ENCODE data around the gene ZNF598.
A peak's percentile ranks its signal among the peaks of the same experiment; 100 is the strongest.
"Not testable (repeated sequence)": the region's sequence is repeated elsewhere in the genome, so short reads cannot be mapped to it uniquely, and the experiment has no call there.

The ZNF598 gene

DNA sequence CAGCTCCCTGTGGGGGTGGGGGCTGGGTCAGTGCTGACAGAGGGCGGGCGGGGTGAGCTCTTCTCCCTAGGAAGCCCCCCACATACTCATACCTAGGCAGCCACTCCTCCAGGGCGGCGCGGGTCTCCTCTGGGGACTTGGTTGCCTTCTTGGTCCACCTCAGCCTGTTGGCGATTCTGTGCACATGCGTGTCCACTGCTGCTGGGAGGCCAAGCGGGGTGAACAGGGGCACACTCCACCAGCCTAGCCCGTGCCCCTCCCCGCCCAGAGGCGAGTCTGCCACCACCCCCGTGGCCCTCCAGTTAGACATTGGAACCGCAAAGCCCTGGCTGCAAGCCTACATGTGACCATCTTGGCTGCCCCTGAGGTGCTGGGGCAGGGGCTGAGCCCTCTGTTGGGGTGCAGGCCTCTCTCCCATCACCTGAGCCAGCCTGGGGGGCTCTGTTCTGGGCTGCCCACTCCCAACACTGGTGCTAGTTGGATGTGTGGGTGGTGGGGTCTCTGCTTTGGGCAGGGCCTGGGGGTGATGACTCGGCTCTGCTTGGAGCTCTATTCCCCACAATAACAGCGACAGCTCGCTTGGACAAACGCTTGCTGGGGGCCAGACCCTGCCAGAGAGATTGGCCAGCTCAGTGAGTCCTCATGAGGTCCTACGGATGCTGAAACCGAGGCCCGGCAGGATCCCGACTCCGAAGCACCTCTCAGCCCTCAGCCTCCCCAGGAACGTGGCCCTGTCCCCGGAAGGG is 30.6 kb upstream of the ZNF598 start:
- no peak for DNase-seq (ENCODE audit: low spot score)

GRCh38 chr16:2039274-2040031 is 29.8 kb upstream of the ZNF598 start:
- no peak for DNase-seq (ENCODE audit: low spot score)

- DNase-seq (ENCODE audit: low spot score) = no peak
These were observed 29.0 kb upstream of the ZNF598 start for GRCh38 chr16:2038382-2039231.

DNA sequence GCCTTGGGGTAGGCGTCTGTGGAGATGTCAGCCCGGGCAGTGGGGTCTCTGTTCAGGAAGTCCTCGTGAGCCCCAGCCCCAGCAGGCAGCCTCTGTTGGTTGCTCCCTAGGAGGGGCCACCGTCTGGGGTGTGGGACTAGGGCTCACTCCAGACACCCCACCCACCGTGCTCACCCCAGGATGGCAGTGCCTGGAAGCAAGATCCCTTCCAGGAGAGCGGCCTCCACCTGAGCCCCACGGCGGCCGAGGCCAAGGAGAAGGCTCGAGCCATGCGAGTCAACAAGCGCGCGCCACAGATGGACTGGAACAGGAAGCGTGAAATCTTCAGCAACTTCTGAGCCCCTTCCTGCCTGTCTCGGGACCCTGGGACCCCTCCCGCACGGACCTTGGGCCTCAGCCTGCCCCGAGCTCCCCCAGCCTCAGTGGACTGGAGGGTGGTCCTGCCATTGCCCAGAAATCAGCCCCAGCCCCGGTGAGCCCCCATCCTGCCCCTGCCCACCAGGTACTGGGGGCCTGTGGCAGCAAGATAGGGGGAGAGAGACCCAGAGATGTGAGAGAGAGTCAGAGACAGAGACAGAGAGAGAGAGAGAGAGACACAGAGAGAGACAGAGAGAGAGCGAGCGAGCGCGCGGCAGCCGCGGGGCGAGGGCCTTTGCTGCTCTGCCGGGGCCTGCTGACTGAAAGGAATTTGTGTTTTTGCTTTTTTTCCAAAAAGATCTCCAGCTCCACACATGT is 28.2 kb upstream of the ZNF598 start:
- no peak for DNase-seq (ENCODE audit: low spot score)

DNA sequence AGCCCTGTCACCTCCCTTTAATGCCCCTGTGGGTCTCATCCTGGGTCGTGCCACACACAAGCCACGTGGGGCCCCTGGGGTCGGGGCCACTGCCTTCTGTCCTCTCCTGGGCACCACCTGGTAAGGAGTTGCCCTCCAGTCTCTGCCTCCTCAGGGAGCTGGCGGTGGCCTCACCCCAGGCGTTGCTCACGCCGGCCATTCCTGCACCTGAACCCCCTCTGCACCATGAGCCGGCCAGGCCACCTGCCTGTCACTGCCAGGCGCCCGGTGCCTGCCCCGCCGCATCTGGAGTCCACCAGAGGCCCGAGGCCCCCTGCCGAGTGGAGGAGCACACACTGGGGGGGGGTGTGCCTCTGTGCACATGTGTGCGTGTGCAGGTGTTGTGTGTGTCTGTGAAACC is 27.5 kb upstream of the ZNF598 start:
- DNase-seq (ENCODE audit: low spot score) = no peak

GRCh38 chr16:2036200-2036966 is 26.8 kb upstream of the ZNF598 start:
- no peak for DNase-seq (ENCODE audit: low spot score)

DNA sequence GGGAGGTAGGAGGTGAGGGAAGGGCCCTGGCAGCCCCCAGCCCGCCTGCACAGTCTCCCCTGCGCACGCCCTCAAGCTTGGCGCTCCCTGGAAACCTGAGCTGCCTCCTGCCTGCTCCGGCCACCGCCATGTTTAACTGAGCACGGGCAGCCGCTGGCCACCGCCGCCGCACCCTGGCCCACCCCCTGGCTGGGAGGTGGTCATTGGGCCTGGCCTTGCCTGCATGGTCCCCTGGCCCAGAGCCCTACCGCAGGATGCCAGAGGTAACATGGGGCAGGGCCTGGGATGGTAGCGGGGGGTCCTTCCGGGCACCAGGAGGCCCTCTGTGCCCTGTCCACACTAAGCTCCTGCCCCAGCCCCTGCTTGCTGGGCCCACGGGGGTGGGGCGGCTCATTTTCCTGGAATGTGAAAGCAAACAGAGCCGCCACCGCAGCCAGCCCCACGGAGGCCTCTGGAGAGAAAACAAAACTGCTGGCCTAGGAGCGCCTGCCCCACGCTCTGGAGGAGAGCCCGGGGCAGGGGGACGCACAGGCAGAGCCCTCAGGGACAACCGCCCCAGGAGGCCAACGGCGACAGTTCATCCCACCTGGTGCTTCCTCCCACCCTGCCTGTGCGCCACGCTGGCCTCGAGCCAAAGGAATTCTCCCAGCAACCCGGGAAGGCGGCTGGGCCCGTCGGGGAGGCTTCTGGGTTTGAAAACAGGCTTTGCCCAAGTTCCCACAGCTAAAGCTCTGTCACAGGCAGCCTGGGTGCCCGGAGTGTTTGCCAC is 26.0 kb upstream of the ZNF598 start:
- peak; percentile 20 for DNase-seq (ENCODE audit: low spot score)

DNA sequence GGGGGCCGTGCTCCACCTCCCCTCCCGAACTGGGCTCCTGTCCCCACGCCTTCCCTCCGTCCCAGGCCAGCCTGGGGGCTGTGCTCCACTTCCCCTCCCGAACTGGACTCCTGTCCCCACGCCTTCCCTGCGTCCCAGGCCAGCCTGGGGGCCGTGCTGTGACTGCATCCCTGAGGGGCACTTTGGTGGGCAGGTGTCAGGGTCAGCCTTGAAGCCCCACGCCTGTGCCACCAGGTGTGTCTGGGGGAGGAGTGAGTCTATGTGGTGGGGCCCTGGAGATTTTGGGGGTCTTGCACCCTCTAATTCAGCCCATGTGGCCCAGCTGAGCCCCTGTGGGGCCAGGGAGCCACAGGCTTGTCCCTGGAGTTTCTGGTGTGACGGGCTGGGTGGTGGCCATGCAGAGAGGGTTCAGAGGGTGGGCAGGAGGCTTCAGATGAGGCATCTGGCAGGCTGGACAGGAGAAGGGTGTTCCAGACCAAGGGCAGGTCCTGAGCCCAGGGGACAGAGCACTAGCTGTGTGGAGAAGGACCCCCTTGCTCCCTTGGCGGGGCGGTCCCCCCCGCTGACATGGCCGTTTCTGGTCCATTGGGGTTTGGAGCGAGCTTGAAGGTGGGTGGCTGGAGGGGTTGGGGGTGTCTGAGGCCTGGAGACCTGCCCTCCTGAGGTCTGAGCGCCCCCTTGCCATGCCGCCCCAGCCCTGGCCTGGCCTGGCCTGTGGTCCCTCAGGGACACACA is 25.2 kb upstream of the ZNF598 start:
- DNase-seq (ENCODE audit: low spot score) = no peak

DNA sequence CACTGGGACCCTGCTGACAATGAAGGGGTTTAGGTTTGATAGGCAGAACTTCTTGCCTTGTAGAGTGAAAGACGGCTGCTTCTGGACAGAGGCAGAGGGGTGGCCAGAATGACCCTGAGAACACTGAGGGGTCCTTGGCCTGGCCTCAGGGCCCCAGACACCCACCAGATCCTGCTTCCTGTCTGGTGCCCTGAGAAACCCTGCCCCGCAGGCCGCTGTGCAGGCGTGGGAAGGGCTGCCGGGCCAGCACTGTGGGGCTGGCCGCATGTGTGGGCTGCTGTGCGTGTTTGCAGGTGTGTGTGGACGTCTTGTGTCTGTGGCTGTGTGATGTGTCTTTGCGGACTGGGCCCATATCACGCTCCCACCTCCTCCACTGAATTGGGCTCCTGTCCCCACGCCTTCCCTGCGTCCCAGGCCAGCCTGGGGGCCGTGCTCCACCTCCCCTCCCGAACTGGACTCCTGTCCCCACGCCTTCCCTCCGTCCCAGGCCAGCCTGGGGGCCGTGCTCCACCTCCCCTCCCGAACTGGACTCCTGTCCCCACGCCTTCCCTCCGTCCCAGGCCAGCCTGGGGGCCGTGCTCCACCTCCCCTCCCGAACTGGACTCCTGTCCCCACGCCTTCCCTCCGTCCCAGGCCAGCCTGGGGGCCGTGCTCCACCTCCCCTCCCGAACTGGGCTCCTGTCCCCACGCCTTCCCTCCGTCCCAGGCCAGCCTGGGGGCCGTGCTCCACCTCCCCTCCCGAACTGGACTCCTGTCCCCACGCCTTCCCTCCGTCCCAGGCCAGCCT is 24.5 kb upstream of the ZNF598 start:
- DNase-seq (ENCODE audit: low spot score) = not testable (repeated sequence)

GRCh38 chr16:2033057-2033908 is 23.7 kb upstream of the ZNF598 start:
- no peak for DNase-seq (ENCODE audit: low spot score)

DNA sequence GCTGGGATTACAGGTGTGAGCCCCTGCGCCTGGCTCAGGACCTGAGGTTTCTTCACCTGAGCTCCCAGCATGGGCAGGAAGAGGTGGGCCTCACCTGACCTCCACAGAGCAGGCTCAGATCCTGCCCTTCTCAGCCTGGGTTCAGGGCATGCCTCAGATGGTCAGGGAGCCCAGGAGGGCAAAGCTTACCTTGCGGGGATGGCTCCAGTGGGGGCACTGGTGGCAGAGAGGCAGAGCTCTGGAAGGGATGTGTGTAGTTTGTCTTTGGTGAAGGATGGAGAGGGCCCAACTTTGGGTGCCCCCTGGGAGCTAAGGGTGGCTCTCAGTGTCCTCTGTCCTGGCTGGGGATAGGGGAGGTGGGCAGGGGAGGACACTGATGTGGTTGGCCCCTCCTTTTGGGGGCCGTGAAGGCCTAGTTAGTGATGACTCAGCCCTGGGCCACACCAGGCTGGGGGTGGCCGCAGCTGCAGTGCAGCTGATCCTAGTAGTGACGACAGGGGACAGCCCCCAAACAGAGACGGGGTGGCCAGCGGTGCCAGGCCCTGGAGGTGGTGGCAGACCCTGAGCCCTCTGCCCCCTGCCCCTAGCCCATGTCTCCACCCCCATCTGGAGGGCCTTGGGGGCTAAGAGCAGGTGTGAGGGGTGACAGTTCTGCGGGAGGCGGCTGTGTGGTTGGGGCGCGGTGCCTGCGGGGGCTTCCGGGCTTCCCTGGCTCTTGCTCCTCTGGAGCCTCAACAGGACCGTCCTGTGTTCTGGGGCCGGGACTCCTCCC is 22.9 kb upstream of the ZNF598 start:
- DNase-seq (ENCODE audit: low spot score) = no peak

DNA sequence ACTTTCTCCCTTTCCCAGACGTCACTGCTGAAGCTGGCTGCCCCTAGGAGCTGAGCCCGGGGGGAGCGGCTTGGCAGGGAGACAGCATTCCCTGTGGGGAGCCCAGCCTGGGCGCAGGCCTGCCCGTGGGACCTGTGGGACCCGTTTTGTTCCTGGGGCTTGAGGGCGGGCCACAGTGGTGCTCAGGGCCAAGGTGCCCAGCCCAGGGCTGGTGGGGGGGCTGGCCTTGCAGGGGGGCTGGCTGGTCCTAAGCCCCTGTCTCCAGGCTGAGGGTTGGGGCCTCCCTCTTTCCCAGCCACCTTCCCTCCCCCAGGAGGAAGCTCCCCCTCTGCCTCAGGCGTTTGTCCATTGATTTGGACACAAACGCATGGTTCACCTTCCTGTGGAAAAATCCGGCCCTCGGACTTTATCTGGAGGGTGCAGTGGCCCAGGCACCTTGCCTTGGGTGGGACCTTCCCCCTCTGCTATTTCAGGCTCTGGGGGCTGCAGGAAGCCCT is 21.5 kb upstream of the ZNF598 start:
- DNase-seq (ENCODE audit: low spot score) = no peak

DNA sequence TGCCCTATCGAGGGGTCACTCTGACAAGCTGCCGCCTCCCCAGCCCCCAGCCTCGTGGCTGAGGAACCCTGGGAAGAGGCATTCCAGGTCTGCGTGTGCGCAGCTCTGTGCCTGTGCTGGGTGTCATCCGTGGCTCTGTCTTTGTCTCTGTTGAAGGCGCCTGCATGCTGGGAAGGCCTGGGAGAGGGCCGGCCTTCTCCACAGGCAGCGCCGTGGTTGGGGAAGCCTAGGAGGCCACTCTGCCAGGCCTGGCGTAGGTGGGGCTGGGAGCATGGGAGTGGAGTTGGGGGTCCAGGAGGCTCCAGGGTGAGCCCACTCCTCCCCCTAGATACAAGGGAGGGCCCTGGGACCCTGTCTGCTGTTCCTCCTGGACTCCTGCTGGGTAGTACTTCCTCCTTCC is 20.4 kb upstream of the ZNF598 start:
- no peak for DNase-seq (ENCODE audit: low spot score)

DNA sequence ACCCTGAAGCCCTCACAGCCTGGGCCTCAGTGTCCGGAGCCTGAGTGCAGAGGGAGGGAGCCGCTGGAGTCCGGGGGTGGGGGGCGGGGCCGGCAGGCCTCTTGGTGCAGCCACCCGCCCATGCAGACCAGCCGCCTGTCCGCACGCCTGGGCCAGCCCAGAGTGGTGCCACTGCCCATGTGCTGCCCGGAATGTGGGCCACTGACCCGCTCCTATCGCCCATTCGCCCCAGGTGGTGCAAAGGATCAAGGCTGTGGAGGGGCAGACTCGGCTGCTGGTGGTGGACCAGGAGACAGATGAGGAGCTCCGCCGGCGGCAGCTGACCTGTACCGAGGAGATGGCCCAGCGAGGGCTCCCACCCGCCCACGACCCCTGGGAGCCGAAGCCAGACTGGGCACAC is 19.7 kb upstream of the ZNF598 start:
- no peak for DNase-seq (ENCODE audit: low spot score)

DNA sequence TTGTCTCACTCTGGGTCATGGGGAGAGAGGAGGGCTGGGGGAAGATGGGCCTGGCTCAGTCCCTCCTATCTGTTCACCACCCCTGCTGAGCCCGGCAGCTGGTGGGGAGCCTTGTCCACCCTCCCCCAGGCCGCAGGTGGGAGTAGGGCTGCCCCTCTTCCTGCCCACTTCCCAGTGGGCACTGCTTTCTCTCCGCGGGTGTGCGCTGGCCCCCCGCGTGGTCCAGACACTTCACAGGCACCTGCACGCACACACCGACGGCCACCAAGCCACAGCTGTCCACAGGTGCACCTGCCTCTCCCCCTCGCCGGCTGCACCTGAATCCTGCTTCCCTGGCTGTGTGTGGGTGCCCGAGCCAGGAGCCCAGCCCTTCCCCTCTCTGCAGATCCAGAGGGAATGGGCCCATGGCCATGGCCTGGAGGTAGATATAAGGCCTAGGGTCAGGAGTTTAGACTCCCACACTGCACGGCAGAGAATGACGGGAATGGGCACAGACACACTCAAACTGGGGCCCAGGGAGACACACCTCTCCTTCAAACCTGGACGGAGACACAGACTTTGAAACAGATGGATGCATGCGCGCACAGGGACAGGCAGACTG is 19.1 kb upstream of the ZNF598 start:
- DNase-seq (ENCODE audit: low spot score) = no peak

DNA sequence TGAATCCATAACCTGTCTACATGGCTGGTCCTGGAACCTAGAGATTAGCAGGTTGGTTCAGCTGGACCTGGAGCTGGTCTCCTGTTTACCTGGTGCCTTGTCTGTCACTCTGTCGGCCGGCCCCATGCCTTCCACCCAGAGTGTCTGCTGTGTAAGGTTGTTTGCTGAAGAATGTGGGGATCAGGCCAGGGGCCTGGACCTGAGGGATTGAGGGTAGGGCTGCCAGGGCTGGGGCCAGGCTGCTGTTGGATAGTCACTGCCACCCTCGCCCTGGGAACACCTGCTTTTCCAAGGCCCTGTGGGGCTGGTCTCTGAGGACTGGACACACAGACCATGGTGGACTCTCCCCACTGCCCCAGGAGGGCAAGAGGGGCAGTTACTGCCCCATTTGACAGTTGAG is 18.5 kb upstream of the ZNF598 start:
- DNase-seq (ENCODE audit: low spot score) = no peak

Measured in kidney tubule cell (primary cell).